Measurements from ENCODE around the gene CGB7.
"Not testable (repeated sequence)": the region's sequence is repeated elsewhere in the genome, so short reads cannot be mapped to it uniquely, and the experiment has no call there.

CGB7 gene

DNA sequence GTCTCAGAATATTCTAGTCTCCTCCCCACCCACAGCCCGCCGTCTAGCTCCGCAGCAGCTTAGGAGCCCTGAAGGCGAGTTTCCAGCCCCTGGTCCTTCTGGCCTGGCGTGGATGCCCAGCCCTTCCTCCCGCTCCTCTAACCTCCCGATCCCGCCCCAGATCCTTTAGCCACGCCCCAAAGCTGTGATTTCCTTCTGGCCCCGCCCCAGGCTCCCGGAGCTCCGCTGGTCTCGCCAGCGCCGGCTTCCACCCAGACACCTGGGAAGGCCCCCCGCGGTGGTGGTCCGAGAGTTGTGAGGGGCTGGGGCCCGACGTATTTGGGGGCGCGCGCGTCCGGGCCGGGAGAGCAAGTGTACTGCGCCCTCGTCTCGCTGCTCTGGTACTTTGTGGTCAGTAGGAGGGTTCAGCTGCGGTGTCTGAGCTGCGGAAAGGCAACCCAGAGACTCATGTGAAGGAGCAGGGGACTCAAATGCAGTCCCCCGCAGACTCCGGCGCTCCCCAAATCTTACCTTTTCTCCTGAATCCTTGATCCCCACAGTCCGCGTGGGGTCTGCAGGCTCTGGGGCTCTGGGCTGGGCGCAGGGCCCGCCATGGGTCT lies at the start of gene CGB7:
Gene CGB7 (minus strand): TSS at position 114 of the 599 bp plus-strand sequence. CDS start 2,374 bp downstream, outside the sequence.
- peak; percentile 56 for DNase-seq
- peak; percentile 41 for ATAC-seq

DNA sequence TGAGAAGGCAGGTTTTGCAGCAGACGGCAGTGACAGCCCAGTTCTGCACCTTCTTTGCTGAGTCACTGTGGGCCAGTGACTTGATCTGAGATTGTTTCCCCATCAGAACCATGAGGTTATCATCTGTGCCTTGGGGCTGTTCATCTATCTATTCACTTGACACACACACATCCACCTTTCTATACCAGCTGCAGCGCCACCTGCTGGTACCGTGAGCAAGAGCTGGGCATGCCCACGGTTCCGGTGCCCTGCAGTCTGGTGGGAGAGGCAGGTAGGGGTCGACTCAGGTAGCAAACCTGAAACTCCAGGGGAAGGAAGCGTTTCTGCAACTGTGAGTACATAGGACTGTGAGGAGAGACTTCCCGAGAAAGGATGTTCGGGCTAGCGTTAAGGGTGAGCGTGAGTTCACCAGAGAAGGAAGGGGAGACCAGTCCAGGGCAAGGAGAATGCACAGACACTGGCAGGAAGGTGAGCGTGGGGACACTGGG lies 49.1 kb upstream of the CGB7 start:
- DNase-seq: peak; percentile 78
- ATAC-seq: peak; percentile 33

DNA sequence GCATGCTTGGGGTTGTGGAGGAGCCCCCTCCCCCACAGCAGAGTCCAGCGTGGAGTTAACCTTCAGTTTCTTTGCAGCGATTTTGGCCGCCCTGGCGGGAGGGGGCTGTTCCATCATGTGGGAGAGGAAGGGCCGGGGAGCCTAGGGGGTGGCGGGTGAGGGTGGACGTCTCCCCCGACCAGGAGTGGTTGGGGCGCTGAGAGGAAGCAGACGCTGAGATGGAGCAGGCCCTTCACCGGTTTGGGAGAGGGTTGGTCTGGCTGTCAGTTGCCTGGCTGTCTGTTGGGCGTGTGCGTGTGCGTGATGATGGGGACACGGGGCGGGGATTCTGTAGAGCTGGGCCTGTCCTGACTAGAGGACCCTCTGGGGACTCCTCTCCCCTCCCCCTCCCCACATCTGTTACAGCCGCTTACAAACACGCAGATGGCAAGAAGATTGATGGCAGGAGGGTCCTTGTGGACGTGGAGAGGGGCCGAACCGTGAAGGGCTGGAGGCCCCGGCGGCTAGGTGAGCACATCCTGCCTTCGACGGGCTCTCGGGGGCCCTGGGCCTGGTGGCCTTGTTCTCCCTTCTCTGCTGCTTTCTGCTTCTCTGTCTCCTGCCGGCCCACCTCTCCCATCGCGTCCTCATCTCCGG lies 46.8 kb upstream of the CGB7 start:
- ATAC-seq (no peak), DNase-seq (no peak)

DNA sequence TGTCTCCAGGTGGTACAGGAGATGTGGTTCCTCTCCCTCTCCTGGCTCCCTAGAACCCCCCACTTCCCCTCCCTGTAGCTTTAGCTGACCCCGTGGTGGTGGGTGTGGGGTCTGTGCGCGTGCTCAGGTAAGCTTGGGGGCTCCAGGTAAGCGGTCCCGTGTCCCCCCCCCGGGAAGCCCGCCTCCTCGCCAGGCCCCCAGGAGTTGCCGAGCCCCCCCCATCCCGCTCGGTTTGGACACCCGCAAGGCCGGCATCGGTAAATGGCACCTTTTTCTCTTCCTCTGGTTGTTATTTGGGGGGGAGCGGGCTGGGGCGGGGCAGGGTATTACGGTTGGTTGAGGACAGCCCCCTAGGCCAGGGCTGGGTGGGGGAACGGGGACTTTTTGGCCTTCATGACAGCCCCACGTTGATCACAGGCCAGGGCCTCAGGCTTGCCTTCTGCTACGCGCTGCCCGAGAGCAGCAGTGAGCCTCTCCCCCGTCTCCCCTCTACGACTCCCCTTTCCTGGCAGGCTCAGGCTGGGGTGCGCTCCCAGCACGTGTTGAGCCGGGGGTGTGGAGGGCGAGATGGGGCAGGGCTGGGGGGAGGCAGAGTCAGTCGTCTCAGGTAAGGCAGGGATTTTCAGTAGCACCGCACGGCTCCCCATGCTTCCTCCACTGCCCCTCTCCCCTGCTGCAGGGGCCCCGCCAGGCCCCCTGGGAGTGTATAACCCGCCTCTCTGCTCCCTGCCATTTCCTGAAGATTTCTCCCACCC lies 46.0 kb upstream of the CGB7 start:
- DNase-seq (no peak), ATAC-seq (no peak)

DNA sequence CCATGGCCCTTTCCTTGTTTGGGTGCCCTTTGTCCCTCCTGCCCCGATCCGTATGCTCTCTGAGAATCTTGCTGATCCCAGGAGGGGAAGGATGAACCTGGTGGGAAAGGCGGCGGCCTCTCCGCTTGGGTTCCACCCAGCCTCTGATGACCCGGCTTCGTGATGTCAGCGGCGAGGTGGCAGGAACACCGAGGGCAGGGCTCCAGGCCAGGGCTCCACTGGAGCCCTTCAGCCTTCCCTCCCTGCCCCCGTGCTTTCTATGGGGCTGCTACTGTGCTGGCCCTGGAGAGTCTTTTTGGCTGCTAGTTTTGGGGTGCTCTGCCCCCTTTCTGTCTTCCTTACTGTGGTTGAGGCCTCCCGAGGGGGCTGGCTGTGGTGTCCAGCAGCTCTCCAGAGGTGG lies 44.8 kb upstream of the CGB7 start:
- ATAC-seq: no peak
- DNase-seq: no peak

DNA sequence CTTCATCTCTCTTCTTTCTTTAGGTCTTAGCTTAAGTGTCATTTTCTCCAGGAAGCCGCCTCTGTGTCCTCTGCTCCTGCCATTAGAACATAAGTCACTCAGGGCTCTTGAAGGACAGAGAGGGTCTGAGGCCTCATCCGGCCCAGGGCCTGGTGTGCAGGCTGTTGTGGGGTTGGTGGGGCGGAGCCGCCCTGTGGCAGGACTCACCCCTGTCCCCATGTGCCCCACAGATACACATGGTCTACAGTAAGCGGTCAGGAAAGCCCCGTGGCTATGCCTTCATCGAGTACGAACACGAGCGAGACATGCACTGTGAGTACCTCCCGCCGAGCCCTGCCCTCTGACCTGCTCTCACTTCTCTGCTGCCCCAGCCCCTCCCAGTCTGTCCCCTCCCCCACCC lies 43.6 kb upstream of the CGB7 start:
- no peak for ATAC-seq
- no peak for DNase-seq

DNA sequence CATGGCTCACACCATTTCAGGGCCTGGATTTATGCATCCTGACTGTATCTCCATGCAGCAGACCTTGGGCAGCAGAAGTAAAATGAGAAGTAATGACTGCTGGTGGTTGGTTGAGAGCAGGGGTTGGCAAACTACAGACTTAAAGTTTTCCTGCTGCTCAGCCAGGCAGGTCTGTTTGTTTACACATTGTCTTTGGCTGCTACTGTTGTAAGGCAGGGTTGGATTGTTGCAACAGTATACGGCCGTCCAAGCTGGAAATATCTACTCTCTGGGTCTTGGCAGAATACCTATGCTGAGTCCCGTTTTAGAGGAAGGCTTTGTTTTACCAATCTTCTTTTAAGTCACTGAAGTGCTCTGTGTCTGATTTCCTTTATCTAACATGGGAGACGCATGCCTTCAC lies 41.2 kb upstream of the CGB7 start:
- DNase-seq (no peak), ATAC-seq (no peak)

DNA sequence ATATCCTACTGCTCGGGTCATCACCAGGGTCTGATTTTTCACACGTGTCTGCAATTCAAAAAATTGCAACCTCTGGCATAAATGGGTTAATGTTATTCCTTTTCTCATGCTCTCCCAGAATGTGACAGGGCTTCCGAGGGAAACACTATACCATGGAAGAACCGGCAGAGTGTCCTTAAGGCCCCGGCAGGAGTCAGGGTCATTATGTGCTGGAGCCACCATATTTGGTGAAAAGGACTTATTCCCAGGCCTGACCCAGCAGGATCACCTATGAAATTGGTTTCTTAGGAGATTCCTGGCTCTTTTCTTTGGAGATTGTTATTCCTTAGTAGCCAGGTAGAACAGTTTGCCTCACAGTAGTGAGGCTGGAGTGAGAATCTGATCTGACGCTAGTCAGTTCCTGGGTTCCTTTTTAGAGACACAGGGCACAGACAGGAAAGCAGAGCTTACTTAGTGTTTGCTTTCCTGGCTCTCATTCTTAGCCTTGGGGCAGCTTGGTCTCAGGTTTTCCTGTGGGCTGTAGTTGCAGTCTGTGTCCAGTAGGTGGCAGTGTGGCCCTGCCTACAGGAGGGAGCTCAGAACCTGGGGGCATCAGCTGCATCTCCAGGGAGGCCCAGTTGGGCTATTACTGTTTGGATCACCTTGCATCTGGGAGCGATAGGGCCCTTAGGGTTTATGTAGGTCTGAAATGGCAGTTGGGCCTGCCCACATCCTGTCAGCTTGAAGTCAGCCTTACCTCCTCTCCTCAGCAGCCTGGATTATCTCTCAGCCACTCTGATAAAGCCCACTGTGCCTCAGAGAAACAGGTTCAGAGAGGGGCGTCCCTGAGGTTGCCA lies 40.1 kb upstream of the CGB7 start:
- peak; percentile 80 for ATAC-seq
- peak; percentile 71 for DNase-seq

DNA sequence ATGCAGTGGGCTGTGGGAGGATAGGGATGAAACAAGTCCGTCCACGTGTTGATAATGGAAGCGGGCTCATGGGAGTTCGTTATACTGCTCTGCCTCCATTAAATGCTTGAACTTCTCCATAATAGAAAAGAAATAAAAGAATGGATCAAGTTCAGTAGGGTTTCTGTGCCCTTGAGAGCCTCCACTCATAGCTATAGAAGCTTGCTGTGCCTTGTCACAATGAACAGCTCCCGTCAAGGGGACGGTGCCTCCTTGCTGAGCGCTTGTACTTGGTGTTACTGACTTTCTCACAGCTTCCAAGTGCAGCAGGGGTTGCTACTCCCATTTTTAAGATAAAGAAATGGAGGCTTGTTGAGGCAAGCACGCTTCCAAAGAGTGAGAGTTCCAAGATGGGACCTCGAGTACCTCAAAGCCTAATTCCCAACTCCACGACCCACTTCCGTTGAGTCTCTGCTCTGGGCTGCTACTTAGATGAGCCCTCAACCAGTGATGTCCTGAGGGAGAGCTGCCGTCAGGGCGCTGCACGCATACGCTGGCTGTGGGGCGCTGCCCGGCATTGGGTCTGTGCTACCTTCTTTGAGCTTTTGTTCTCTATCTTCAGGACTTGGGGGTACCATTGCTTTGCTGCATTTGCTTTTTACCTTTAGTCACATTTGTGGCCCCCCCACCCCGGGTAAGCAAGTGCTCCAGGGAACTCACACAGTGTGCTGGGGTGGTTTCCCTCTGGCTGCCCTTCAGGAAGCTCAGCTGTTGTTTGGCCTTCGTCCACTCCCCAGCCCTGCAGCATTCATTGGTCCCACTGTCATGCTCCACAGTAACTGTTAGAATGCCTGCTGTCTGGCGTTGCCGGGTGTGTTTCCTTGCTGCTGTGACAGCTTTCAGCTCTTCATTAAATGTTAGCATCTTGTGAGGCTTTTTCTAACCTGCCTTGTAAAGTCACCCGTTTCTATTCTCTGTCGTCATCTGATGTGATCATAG lies 37.2 kb upstream of the CGB7 start:
- no peak for ATAC-seq
- no peak for DNase-seq

DNA sequence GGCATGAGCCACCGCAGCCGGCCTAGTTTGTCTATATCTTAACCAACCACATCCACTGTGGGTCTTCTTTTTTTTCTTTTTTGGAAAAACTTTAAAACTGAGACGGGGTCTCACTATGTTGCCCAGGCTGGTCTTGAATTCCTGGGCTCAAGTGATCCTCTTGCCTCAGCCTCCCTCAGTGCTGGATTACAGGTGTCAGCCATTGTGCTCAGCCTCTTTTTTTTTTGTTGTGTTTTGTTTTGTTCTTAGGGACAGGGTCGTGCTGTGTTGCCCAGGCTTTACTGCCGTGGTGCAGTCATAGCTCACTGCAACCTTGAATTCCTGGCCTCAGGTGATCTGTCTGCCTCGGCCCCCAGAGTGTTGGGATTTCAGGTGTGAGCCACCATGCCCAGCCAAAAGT lies 35.1 kb upstream of the CGB7 start:
- no peak for DNase-seq
- ATAC-seq: no peak

DNA sequence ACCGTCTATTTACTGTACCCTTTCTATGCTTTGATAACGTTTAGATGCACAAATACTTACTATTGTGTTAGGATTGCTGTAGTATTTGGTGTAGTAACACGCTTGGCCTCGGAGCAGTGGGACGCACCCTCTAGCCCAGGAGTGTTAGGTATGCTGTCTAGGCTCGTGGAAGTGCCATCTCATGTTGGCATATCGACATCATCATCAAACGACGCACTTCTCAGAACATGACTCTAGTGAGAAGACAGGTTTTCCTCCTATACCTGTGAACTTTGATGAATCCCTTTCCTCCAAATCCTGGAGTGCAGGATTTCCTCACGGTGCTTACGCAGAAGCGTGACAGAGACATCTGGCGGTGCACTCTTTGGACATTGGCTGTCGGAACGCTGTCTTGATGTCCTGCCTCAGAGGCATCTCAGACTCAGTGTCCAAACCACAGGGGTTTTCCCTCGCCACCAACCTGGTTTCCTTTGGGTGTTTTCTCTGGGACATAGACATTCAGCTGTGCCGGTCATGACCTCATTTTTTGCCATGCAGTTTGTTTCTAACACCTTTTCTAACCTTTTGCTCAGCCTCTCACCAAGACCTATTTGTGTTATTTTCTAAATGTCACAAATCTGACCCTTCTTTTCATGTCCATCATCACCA lies 34.0 kb upstream of the CGB7 start:
- ATAC-seq: no peak
- no peak for DNase-seq

DNA sequence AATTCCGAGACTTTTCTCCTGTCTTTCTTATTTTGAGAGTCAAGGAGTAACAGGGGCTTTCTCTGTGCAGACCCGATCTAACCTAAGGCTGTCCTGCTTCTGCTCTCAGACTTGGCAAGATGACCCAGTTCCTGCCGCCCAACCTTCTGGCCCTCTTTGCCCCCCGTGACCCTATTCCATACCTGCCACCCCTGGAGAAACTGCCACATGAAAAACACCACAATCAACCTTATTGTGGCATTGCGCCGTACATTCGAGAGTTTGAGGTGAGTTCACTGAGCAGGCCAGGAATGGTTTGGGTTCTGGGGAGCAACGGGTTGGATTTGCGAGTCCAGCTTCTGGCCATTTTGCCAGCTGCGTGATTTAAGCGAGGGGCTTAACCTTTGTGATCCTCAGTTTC lies 28.7 kb upstream of the CGB7 start:
- DNase-seq (no peak), ATAC-seq (no peak)

DNA sequence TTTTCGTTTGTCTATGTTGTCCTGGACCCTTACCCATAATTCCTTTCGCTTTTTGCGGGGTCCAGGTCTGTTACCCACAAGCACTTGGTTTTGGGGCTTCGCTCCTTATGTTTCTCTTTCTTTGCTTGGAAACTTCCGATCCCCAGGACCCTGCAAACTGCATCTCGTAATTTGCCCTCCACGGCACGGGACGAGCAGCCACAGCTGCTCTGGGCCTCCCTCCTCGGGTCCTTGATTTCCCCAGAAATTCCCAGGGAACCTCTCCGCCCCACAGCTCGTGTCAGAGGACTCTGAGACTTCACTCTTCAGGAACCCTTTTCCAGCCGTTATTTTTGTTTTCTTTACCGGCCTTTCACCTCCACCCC lies 28.3 kb upstream of the CGB7 start:
- DNase-seq (no peak), ATAC-seq (no peak)

DNA sequence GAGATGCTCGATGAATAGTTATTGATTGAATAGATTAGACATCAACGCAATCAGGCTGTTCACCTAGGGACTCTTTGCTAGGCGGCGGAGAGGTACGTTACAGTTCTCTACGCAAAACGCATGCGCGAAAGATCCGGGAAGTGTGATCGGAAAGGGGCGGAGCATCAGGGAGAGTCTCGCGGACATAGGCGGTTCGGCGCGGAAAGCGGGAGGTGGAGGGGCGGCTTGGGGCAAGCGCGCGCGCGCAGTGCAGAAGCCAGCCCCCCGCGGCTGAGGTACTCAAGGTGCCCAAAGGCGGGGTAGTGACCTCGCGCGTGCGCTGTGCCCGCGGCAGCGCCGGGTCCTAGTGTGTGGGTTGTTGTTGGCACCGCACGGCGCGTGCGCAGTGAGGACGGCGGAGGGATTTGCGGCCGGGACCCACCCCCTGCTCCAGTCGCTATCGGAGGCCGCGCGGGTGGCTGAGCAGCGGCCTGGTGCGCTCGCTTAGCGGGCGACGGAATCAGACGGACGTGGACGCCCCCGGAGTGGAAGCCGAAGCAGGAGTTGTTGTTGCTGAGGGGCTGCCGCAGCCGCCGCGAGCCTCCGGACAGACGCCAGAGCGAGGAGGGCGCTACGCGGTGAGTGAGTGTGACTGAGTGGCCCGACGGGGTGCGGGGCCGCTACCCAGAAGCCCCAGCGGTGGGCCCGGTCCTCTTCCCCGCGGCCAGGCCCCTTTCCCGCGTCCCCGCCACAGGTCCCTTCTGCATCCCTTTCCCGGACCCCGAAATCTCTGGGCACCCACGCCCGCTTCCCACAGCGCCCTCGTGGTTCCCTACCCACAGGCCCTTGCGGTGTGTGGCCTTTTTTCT lies 27.7 kb upstream of the CGB7 start, which contains the start of gene SNRNP70:
Gene SNRNP70 (plus strand): TSS at position 432 of the 848 bp plus-strand sequence. CDS start 964 bp downstream, outside the sequence.
- ATAC-seq (peak; percentile 96), DNase-seq (peak; percentile 99)

DNA sequence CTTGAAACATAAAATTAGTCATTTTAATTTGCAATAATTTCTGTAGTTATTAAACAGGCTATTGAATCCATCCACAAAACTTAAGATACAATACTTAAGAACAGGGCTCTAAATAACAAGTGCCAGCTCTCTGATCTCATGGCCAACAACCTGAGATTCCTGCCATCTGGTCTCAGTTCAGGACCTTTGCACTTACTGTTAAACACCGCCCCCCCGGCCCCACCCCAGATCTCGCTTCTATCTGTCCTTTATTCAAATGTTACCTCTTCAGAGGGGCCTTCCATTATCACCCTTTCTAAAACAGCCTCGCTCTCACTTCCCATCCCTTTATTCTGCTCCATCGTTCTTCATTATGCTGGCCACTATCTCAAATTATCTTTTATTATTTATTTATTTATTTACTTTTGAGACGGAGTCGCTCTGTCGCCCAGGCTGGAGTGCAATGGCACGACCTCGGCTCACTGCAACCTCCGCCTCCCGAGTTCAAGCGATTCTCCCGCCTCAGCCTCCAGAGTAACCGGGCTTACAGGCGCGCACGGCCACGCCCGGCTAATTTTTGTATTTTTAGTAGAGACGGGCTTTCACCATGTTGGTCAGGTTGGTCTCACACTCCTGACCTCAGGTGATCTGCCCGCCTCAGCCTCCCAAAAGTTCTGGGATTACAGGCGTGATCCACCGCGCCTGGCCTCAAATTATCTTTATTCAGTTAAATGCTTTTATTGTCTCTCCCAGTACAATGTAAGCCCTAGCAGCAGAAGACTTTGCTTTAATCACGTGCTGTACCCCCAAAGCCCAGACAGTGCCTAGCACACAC lies 26.9 kb upstream of the CGB7 start:
- no peak for DNase-seq
- no peak for ATAC-seq

DNA sequence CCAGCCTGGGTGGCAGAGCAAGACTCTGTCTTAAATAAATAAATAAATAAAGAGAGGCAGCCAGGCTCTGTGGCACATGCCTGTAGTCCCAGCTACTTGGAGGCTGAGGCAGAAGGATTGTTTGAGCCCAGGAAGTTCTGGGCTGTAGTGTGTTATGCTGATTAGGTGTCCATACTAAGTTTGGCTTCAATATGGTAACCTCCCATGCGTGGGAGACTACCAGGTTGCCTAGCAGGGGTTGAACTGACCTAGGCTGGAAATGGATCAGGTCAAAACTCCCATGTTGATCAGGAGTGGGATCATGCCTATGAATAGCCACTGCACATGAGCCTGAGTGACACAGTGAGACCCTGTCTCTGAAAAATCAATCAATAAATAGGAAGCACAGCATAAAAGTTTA lies 23.7 kb upstream of the CGB7 start:
- DNase-seq: no peak
- ATAC-seq: no peak

DNA sequence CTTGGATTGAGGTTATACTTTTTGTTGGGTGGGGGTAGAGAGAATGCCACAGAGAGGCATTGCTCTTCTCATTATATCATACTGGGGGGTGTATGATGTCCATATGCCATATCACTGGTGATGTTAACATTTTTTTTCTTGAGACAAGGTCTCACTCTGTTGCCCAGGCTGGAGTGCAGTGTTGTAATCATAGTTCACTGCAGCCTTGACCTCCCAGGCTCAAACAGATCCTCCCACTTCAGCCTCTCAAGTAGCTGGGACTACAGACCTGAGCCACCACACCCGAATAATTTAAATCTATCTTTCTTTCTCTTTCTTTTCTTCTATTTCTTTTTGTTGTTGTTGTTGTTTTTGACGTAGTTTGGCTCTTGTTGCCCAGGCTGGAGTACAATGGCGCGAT lies 22.8 kb upstream of the CGB7 start:
- no peak for DNase-seq

DNA sequence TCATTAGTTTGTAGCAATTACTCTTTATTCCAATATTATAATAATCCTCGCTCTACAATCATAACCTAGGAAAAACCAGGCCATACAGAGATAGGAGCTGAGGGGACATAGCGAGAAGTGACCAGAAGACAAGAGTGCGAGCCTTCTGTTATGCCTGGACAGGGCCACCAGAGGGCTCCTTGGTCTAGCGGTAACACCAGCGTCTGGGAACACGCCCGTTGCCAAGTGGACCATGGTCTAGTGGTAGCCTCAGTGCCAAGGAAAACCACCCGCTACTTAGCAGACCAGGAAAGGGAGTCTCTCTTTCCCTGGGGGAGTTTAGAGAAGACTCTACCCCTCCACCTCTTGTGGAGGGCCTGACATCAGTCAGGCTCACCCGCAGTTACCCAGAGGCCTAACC lies 17.3 kb upstream of the CGB7 start:
- ATAC-seq, DNase-seq: not testable (repeated sequence)

More for the DNA sequence above, 22.8 kb upstream of the CGB7 start:
- ATAC-seq: no peak
